HCT116 (cell line): ENCODE results near the gene KCND3.

Experiments used
- EZH2 ChIP-seq: fragments of 200-600 bp; sonication (generic); IDR thresholded peaks from 2 replicates; pipeline ENCODE4 v1.6.1; 2017; ENCODE audit warnings: antibody characterized with exemption, mixed run types
- EZH2phosphoT487 ChIP-seq: fragments of 200-600 bp; IDR thresholded peaks from 2 replicates; pipeline ENCODE4 v1.6.1; 2018; ENCODE audit warnings: antibody characterized with exemption, borderline replicate concordance
- JUND ChIP-seq: IDR thresholded peaks from 2 replicates; pipeline ENCODE4 v1.6.1; 2012
- POLR2A ChIP-seq: IDR thresholded peaks from 2 replicates; pipeline ENCODE4 v1.7.0; 2011; ENCODE audit warnings: borderline replicate concordance; ENCODE audit not compliant: insufficient read depth, insufficient read length; ENCODE audit errors: extremely low read depth
- POLR2AphosphoS5 ChIP-seq: IDR thresholded peaks from 2 replicates; pipeline ENCODE4 v1.6.1; 2011; ENCODE audit warnings: mild to moderate bottlenecking, low read depth, low read length, moderate library complexity
- RAD21 ChIP-seq: IDR thresholded peaks from 2 replicates; pipeline ENCODE4 v1.6.1; 2012; ENCODE audit warnings: low read depth, mild to moderate bottlenecking
- SIN3A ChIP-seq: IDR thresholded peaks from 2 replicates; pipeline ENCODE4 v1.6.1; 2012; ENCODE audit warnings: low read depth
- SRF ChIP-seq: IDR thresholded peaks from 2 replicates; pipeline ENCODE4 v1.6.1; 2012; ENCODE audit warnings: low read depth
- TCF7L2 ChIP-seq: IDR thresholded peaks from 2 replicates; pipeline ENCODE4 v1.7.0; 2011; ENCODE audit warnings: borderline replicate concordance, inconsistent platforms; ENCODE audit not compliant: insufficient read depth, insufficient read length; ENCODE audit errors: extremely low read depth
- YY1 ChIP-seq: IDR thresholded peaks from 2 replicates; pipeline ENCODE4 v1.6.1; 2011; ENCODE audit warnings: low read length, low read depth, moderate library complexity, mild to moderate bottlenecking; ENCODE audit not compliant: insufficient replicate concordance; ENCODE audit errors: extremely low read depth
- ZNF274 ChIP-seq: fragments of 200-500 bp; sonication (Bioruptor generic); IDR thresholded peaks from 2 replicates; pipeline ENCODE4 v1.6.1; 2014; ENCODE audit warnings: mild to moderate bottlenecking, low read depth, low read length, inconsistent platforms
- TF ChIP-seq, protein P1 (sequence below), 3 experiments: fragments of 200-600 bp in 1 of 3; sonication (generic) in 1 of 3; IDR thresholded peaks in 2 of 3; conservative IDR thresholded peaks in 1 of 3; 2 replicates each; pipeline ENCODE4 v1.5.1; 2012 to 2017; ENCODE audit warnings: low read depth in 2 of 3, low read length in 2 of 3, antibody characterized with exemption in 1 of 3, borderline replicate concordance in 1 of 3, control low read depth in 1 of 3, mild to moderate bottlenecking in 1 of 3, mixed read lengths in 1 of 3, mixed run types in 1 of 3, moderate library complexity in 1 of 3; ENCODE audit not compliant: insufficient read depth in 1 of 3
- TF ChIP-seq, protein P2 (sequence below): IDR thresholded peaks from 2 replicates; pipeline ENCODE4 v1.6.1; 2012
- TF ChIP-seq, protein P3 (sequence below): IDR thresholded peaks from 2 replicates; pipeline ENCODE4 v1.6.1; 2012

DNA sequence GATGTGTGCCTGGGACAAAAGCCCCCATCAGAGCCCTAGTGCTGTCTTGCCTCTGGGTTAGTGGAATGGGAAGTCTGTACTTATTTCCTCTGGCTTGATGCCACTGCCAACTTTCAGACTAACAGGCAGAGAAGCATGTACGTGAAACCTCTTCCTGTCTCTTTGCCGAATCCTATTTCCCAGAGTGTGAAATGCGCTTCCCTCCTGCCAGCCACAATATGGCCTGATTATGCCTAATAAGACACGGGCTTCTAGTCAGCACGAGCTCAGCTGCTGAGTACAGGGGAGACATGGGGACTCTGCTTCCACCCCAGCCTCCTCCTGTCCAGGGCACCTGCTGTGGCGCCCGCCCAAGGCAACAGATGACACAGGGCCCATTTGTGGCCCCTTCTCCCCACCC is 111.4 kb downstream of the KCND3 start:
- TF ChIP-seq POLR2A (no peak), SIN3A (no peak), EZH2 (no peak), EZH2phosphoT487 (no peak), YY1 (no peak), POLR2AphosphoS5 (no peak), RAD21 (no peak), ZNF274 (no peak), JUND (no peak), TCF7L2 (no peak), SRF (no peak)
- TF ChIP-seq, protein P1, sequence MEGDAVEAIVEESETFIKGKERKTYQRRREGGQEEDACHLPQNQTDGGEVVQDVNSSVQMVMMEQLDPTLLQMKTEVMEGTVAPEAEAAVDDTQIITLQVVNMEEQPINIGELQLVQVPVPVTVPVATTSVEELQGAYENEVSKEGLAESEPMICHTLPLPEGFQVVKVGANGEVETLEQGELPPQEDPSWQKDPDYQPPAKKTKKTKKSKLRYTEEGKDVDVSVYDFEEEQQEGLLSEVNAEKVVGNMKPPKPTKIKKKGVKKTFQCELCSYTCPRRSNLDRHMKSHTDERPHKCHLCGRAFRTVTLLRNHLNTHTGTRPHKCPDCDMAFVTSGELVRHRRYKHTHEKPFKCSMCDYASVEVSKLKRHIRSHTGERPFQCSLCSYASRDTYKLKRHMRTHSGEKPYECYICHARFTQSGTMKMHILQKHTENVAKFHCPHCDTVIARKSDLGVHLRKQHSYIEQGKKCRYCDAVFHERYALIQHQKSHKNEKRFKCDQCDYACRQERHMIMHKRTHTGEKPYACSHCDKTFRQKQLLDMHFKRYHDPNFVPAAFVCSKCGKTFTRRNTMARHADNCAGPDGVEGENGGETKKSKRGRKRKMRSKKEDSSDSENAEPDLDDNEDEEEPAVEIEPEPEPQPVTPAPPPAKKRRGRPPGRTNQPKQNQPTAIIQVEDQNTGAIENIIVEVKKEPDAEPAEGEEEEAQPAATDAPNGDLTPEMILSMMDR (IDR thresholded peaks at IDR 0.05 in 2 of 3, conservative IDR thresholded peaks at IDR 0.05 in 1 of 3; ENCODE audit: borderline replicate concordance in 1 of 3, insufficient read depth in 1 of 3, low read depth in 2 of 3, low read length in 2 of 3): no peak
- TF ChIP-seq, protein P2, sequence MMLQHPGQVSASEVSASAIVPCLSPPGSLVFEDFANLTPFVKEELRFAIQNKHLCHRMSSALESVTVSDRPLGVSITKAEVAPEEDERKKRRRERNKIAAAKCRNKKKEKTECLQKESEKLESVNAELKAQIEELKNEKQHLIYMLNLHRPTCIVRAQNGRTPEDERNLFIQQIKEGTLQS: no peak
- TF ChIP-seq, protein P3, sequence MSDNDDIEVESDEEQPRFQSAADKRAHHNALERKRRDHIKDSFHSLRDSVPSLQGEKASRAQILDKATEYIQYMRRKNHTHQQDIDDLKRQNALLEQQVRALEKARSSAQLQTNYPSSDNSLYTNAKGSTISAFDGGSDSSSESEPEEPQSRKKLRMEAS: no peak
